Esophagus muscularis mucosa (tissue), 3 donors: ENCODE results near the gene PKP2.

Source experiments
- POLR2A ChIP-seq: fragments of 450-650 bp; IDR thresholded peaks from one replicate; pipeline ENCODE4 v1.6.1; 2017; ENCODE audit warnings: antibody characterized with exemption, moderate library complexity, mild to moderate bottlenecking, low read depth
- TF ChIP-seq, protein P1 (sequence below), 3 experiments: fragments of 200-600 bp in 2 of 3; fragments of 450-650 bp in 1 of 3; sonication (generic) in 2 of 3; IDR thresholded peaks; one replicate each; pipeline ENCODE4 v1.5.1; 2017 to 2019; ENCODE audit warnings: antibody characterized with exemption in 3 of 3, mild to moderate bottlenecking in 2 of 3, moderate library complexity in 1 of 3

DNA sequence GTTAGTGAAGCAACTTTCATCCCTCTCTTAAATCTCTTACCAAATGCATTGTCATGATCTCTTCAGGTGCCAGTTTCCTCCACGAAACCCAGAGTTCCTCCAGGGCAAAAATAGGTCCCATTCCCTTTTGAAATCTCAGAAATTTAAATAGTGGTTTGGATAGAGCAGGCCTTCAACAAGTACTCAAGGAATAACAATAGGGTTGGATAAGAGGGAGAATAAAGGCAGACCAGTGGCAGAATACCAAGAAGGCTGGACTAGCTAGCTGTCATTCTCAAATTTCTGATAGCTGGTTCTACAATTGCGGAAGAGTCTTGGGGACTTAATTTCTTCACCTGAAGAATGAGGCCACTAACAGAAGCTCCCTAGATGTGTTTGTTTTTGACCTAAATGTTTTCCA, 62.5 kb downstream of the PKP2 start:
- TF ChIP-seq, protein P1, sequence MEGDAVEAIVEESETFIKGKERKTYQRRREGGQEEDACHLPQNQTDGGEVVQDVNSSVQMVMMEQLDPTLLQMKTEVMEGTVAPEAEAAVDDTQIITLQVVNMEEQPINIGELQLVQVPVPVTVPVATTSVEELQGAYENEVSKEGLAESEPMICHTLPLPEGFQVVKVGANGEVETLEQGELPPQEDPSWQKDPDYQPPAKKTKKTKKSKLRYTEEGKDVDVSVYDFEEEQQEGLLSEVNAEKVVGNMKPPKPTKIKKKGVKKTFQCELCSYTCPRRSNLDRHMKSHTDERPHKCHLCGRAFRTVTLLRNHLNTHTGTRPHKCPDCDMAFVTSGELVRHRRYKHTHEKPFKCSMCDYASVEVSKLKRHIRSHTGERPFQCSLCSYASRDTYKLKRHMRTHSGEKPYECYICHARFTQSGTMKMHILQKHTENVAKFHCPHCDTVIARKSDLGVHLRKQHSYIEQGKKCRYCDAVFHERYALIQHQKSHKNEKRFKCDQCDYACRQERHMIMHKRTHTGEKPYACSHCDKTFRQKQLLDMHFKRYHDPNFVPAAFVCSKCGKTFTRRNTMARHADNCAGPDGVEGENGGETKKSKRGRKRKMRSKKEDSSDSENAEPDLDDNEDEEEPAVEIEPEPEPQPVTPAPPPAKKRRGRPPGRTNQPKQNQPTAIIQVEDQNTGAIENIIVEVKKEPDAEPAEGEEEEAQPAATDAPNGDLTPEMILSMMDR (IDR thresholded peaks at IDR 0.05), result no peak
- no peak for TF ChIP-seq POLR2A
